PC-3 (cell line): Measurements from ENCODE around the gene GLCE. TPM values are rescaled to one million over a fixed set of nuclear protein-coding genes. Genes with fewer than 3 reads are reported as not detected.

ENCODE experiments used
- ATAC-seq: fragments of 200-7000 bp; cut with Tn5 transposase; 2 replicates; pipeline ENCODE4 v1.9.1; 2020; ENCODE audit warnings: mild to moderate bottlenecking, moderate library complexity
- BruUV-seq: library from RNA; stranded (reverse); fragments of 400-500 nt; replicated peaks from 2 replicates; lab custom pipeline; 2021; lab: Mats Ljungman, UMichigan
- CTCF ChIA-PET: fragments of 300-600 bp; sonication (Branson Sonifier 250); formaldehyde crosslinking; loops from one replicate; lab custom pipeline; 2022; ENCODE audit warnings: antibody characterized with exemption; lab: Charles Lee
- POLR2A ChIA-PET: fragments of 300-600 bp; sonication (Branson Sonifier 250); formaldehyde crosslinking; loops from one replicate; lab custom pipeline; 2022; ENCODE audit warnings: antibody characterized with exemption; ENCODE audit not compliant: unreplicated experiment; lab: Charles Lee
- DNase-seq: peaks from one replicate; pipeline ENCODE4 v3.0.0-alpha.2; 2015
- H2AFZ ChIP-seq: fragments of 300-600 bp; sonication (generic); 2 replicates; pipeline ENCODE4 v1.6.0; 2016; ENCODE audit warnings: antibody characterized with exemption, low read length
- H3F3A ChIP-seq: fragments of 300-600 bp; sonication (generic); one replicate; pipeline ENCODE4 v1.6.0; 2017; ENCODE audit warnings: antibody characterized with exemption, low read length, control low read depth, mild to moderate bottlenecking; ENCODE audit not compliant: unreplicated experiment
- H3K27ac ChIP-seq: fragments of 300-600 bp; sonication (generic); 2 replicates; pipeline ENCODE4 v1.5.1; 2016; ENCODE audit warnings: mild to moderate bottlenecking, low read length
- H3K27me3 ChIP-seq: fragments of 300-600 bp; sonication (generic); 2 replicates; pipeline ENCODE4 v1.6.1; 2016; ENCODE audit warnings: low read length, mixed read lengths
- H3K36me3 ChIP-seq: fragments of 300-600 bp; sonication (generic); 2 replicates; pipeline ENCODE4 v1.6.1; 2016; ENCODE audit warnings: low read depth, mixed run types, low read length, mixed read lengths
- H3K4me1 ChIP-seq: fragments of 300-600 bp; sonication (generic); 2 replicates; pipeline ENCODE4 v1.5.1; 2016; ENCODE audit warnings: low read length; ENCODE audit not compliant: insufficient read depth
- H3K4me2 ChIP-seq: fragments of 300-600 bp; sonication (generic); 2 replicates; pipeline ENCODE4 v1.6.0; 2016; ENCODE audit warnings: low read length
- H3K4me3 ChIP-seq: fragments of 300-600 bp; sonication (generic); 2 replicates; pipeline ENCODE4 v1.5.1; 2016; ENCODE audit warnings: mild to moderate bottlenecking, low read length, mixed read lengths
- H3K79me2 ChIP-seq: fragments of 300-600 bp; sonication (generic); 2 replicates; pipeline ENCODE4 v1.6.1; 2017; ENCODE audit warnings: low read length, mixed read lengths
- H3K9ac ChIP-seq: fragments of 300-600 bp; sonication (generic); 2 replicates; pipeline ENCODE4 v1.6.0; 2016; ENCODE audit warnings: mild to moderate bottlenecking, low read length
- H3K9me2 ChIP-seq: fragments of 300-600 bp; sonication (generic); replicated peaks from 2 replicates; pipeline ENCODE4 v1.6.1; 2016; ENCODE audit warnings: mixed run types, low read length, mixed read lengths
- H3K9me3 ChIP-seq: fragments of 300-600 bp; sonication (generic); 2 replicates; pipeline ENCODE4 v1.6.1; 2016; ENCODE audit warnings: low read length, mixed read lengths
- H4K20me1 ChIP-seq: fragments of 300-600 bp; sonication (generic); 2 replicates; pipeline ENCODE4 v1.6.1; 2016; ENCODE audit warnings: low read length, mixed read lengths
- CTCF ChIP-seq: fragments of 300-600 bp; sonication (generic); conservative IDR thresholded peaks from 2 replicates; pipeline ENCODE4 v1.5.1; 2017; ENCODE audit warnings: antibody characterized with exemption, low read depth, mild to moderate bottlenecking, low read length
- EZH2 ChIP-seq: fragments of 300-600 bp; sonication (generic); IDR thresholded peaks from one replicate; pipeline ENCODE4 v1.6.1; 2017; ENCODE audit warnings: antibody characterized with exemption, mild to moderate bottlenecking, low read length; ENCODE audit not compliant: unreplicated experiment
- EZH2phosphoT487 ChIP-seq: fragments of 300-600 bp; sonication (generic); IDR thresholded peaks from 2 replicates; pipeline ENCODE4 v1.6.1; 2018; ENCODE audit warnings: mild to moderate bottlenecking, antibody characterized with exemption, low read length, borderline replicate concordance
- intact Hi-C: fragments of 100-400 bp; cut with micrococcal nuclease; formaldehyde crosslinking; loops from 2 replicates; pipeline ENCODE4 v1.9.0; 2023
- total RNA-seq: library from RNA; depleted of rRNA; stranded (reverse); fragments of >200 nt; gene quantifications from 2 replicates; pipeline ENCODE4 v1.2.3, GENCODE V29; 2014

Gene GLCE
- total RNA-seq, 1 experiment from 2014 or later = 15.4 TPM

GRCh38 chr15:69272891-69273290 lies 112.5 kb downstream of the GLCE start:
- H3K4me3 ChIP-seq = no peak overlapping the region
- H3K9me3 ChIP-seq = no peaks in the 10 kb centered on the region
- BruUV-seq = no TSS peak
- no peak overlapping the region for H3K27ac ChIP-seq
- H3K9ac ChIP-seq = no peak overlapping the region
- TF ChIP-seq EZH2 = no peak
- TF ChIP-seq EZH2phosphoT487 = no peak
- no peak for TF ChIP-seq CTCF
- no peaks in the 10 kb centered on the region for H3K27me3 ChIP-seq
- H3F3A ChIP-seq = no peaks in the 10 kb centered on the region
- CTCF ChIA-PET = no interaction called here
- no peaks in the 10 kb centered on the region for H4K20me1 ChIP-seq
- H3K4me2 ChIP-seq = no peak overlapping the region
- H3K79me2 ChIP-seq = no peaks in the 10 kb centered on the region
- no peaks in the 10 kb centered on the region for H3K36me3 ChIP-seq
- DNase-seq = no peak
- no peaks in the 10 kb centered on the region for H3K9me2 ChIP-seq
- POLR2A ChIA-PET = no interaction called here
- H3K4me1 ChIP-seq = no peaks in the 10 kb centered on the region
- no peak for ATAC-seq
- intact Hi-C loops = no loop called here
- no peak overlapping the region for H2AFZ ChIP-seq

GRCh38 chr15:69275074-69275670 lies 114.7 kb downstream of the GLCE start:
- H3K9me3 ChIP-seq = no peaks in the 10 kb centered on the region
- DNase-seq (no peak), ATAC-seq (no peak)
- H3K9me2 ChIP-seq = no peaks in the 10 kb centered on the region
- H3K36me3 ChIP-seq = no peaks in the 10 kb centered on the region
- no peak overlapping the region for H3K9ac ChIP-seq
- no peak overlapping the region for H3K4me2 ChIP-seq
- no peaks in the 10 kb centered on the region for H3K4me1 ChIP-seq
- BruUV-seq = no TSS peak
- CTCF ChIA-PET = no interaction called here
- POLR2A ChIA-PET = no interaction called here
- H3K27me3 ChIP-seq = no peaks in the 10 kb centered on the region
- no peak overlapping the region for H3K27ac ChIP-seq
- H4K20me1 ChIP-seq = no peaks in the 10 kb centered on the region
- intact Hi-C loops = no loop called here
- H3K79me2 ChIP-seq = no peaks in the 10 kb centered on the region
- no peak overlapping the region for H2AFZ ChIP-seq
- no peak for TF ChIP-seq EZH2
- no peak for TF ChIP-seq EZH2phosphoT487
- no peak for TF ChIP-seq CTCF
- H3F3A ChIP-seq = no peaks in the 10 kb centered on the region
- H3K4me3 ChIP-seq = no peak overlapping the region

GRCh38 chr15:69275933-69276560 lies 115.6 kb downstream of the GLCE start:
- POLR2A ChIA-PET = no interaction called here
- Histone ChIP-seq H3F3A (no peaks in the 10 kb centered on the region), H3K79me2 (no peaks in the 10 kb centered on the region), H4K20me1 (no peaks in the 10 kb centered on the region), H3K9me2 (no peaks in the 10 kb centered on the region), H3K27me3 (no peaks in the 10 kb centered on the region), H3K4me3 (no peak overlapping the region), H3K4me2 (no peak overlapping the region), H3K27ac (no peak overlapping the region), H3K9ac (no peak overlapping the region), H2AFZ (no peak overlapping the region), H3K9me3 (no peaks in the 10 kb centered on the region), H3K4me1 (no peaks in the 10 kb centered on the region), H3K36me3 (no peaks in the 10 kb centered on the region)
- CTCF ChIA-PET = no interaction called here
- no peak for TF ChIP-seq EZH2phosphoT487
- TF ChIP-seq CTCF = no peak
- TF ChIP-seq EZH2 = no peak
- DNase-seq = no peak
- BruUV-seq = no TSS peak
- intact Hi-C loops = no loop called here
- ATAC-seq = no peak
